Activated T-cell treated with anti-CD3 and anti-CD28 coated beads, Interleukin-2, amount 50 U/mL, for 24 hours (primary cell): ENCODE data around the gene SOBP.

Source experiments
- DNase-seq: peaks from one replicate; pipeline ENCODE4 v3.0.0-alpha.2; 2020
- H3K27ac Mint-ChIP-seq: 2 replicates; pipeline ENCODE4 v1.8.0; 2020; ENCODE audit warnings: mild to moderate bottlenecking, mixed read lengths
- H3K27me3 Mint-ChIP-seq: 2 replicates; pipeline ENCODE4 v1.8.0; 2020; ENCODE audit warnings: mixed read lengths
- H3K36me3 Mint-ChIP-seq: 2 replicates; pipeline ENCODE4 v1.8.0; 2020; ENCODE audit warnings: low read depth, mixed read lengths
- H3K4me1 Mint-ChIP-seq: 2 replicates; pipeline ENCODE4 v1.8.0; 2020; ENCODE audit warnings: low read depth, mixed read lengths
- H3K4me3 Mint-ChIP-seq: 2 replicates; pipeline ENCODE4 v1.8.0; 2020; ENCODE audit warnings: mild to moderate bottlenecking, moderate library complexity, mixed read lengths
- H3K9me3 Mint-ChIP-seq: 2 replicates; pipeline ENCODE4 v1.8.0; 2020; ENCODE audit warnings: mixed read lengths

SOBP gene

GRCh38 chr6:107657373-107657754 is 167.4 kb downstream of the SOBP start:
- H3K36me3 Mint-ChIP-seq, result no peaks in the 10 kb centered on the region
- H3K4me1 Mint-ChIP-seq, result peaks cover 33% of the 10 kb centered on the region
- DNase-seq, result no peak
- no peaks in the 10 kb centered on the region for H3K9me3 Mint-ChIP-seq
- H3K27me3 Mint-ChIP-seq, result no peaks in the 10 kb centered on the region
- H3K27ac Mint-ChIP-seq, result no peak overlapping the region
- H3K4me3 Mint-ChIP-seq, result peak overlapping the region; percentile 53

- Mint-ChIP-seq H3K27me3 (no peaks in the 10 kb centered on the region), H3K4me1 (peaks cover 33% of the 10 kb centered on the region), H3K27ac (peak overlapping the region; percentile 54), H3K9me3 (no peaks in the 10 kb centered on the region), H3K4me3 (peak overlapping the region; percentile 53), H3K36me3 (no peaks in the 10 kb centered on the region)
- DNase-seq, result peak; percentile 57
Observed at GRCh38 chr6:107657755-107658461, 168.0 kb downstream of the SOBP start.

GRCh38 chr6:107658920-107659865 is 169.3 kb downstream of the SOBP start:
- DNase-seq, result no peak
- H3K36me3 Mint-ChIP-seq, result no peaks in the 10 kb centered on the region

GRCh38 chr6:107660839-107661238 is 170.9 kb downstream of the SOBP start:
- H3K4me1 Mint-ChIP-seq, result peaks cover 33% of the 10 kb centered on the region
- DNase-seq, result no peak
- H3K27me3 Mint-ChIP-seq, result no peaks in the 10 kb centered on the region
- no peak overlapping the region for H3K4me3 Mint-ChIP-seq
- H3K36me3 Mint-ChIP-seq, result no peaks in the 10 kb centered on the region
- H3K9me3 Mint-ChIP-seq, result no peaks in the 10 kb centered on the region
- no peak overlapping the region for H3K27ac Mint-ChIP-seq

More at GRCh38 chr6:107658920-107659865, 169.3 kb downstream of the SOBP start:
- H3K27me3 Mint-ChIP-seq, result no peaks in the 10 kb centered on the region
- H3K4me1 Mint-ChIP-seq, result peaks cover 33% of the 10 kb centered on the region
- no peak overlapping the region for H3K27ac Mint-ChIP-seq
- no peak overlapping the region for H3K4me3 Mint-ChIP-seq
- H3K9me3 Mint-ChIP-seq, result no peaks in the 10 kb centered on the region

- H3K4me3 Mint-ChIP-seq, result no peak overlapping the region
- H3K27ac Mint-ChIP-seq, result no peak overlapping the region
- no peaks in the 10 kb centered on the region for H3K27me3 Mint-ChIP-seq
- no peaks in the 10 kb centered on the region for H3K9me3 Mint-ChIP-seq
- DNase-seq, result no peak
- H3K36me3 Mint-ChIP-seq, result no peaks in the 10 kb centered on the region
- H3K4me1 Mint-ChIP-seq, result peaks cover 31% of the 10 kb centered on the region
Observed at GRCh38 chr6:107661291-107661690, 171.4 kb downstream of the SOBP start.

GRCh38 chr6:107662333-107662732 is 172.4 kb downstream of the SOBP start:
- Mint-ChIP-seq H3K27ac (no peak overlapping the region), H3K36me3 (no peaks in the 10 kb centered on the region), H3K27me3 (no peaks in the 10 kb centered on the region), H3K9me3 (no peaks in the 10 kb centered on the region), H3K4me1 (peaks cover 21% of the 10 kb centered on the region), H3K4me3 (no peak overlapping the region)
- no peak for DNase-seq

- H3K4me1 Mint-ChIP-seq, result peaks cover 11% of the 10 kb centered on the region
- H3K36me3 Mint-ChIP-seq, result no peaks in the 10 kb centered on the region
- DNase-seq, result no peak
- no peak overlapping the region for H3K27ac Mint-ChIP-seq
- H3K4me3 Mint-ChIP-seq, result no peak overlapping the region
- H3K27me3 Mint-ChIP-seq, result no peaks in the 10 kb centered on the region
- no peaks in the 10 kb centered on the region for H3K9me3 Mint-ChIP-seq
Observed at GRCh38 chr6:107663308-107663707, 173.4 kb downstream of the SOBP start.

- H3K9me3 Mint-ChIP-seq, result no peaks in the 10 kb centered on the region
- no peaks in the 10 kb centered on the region for H3K36me3 Mint-ChIP-seq
- no peak overlapping the region for H3K27ac Mint-ChIP-seq
- DNase-seq, result no peak
- H3K4me3 Mint-ChIP-seq, result no peak overlapping the region
- H3K4me1 Mint-ChIP-seq, result peaks cover 13% of the 10 kb centered on the region
- H3K27me3 Mint-ChIP-seq, result no peaks in the 10 kb centered on the region
Observed at GRCh38 chr6:107665382-107665781, 175.5 kb downstream of the SOBP start.

- no peak for DNase-seq
- Mint-ChIP-seq H3K27me3 (no peaks in the 10 kb centered on the region), H3K36me3 (no peaks in the 10 kb centered on the region), H3K4me3 (no peak overlapping the region), H3K9me3 (no peaks in the 10 kb centered on the region), H3K27ac (no peak overlapping the region), H3K4me1 (peaks cover 20% of the 10 kb centered on the region)
Observed at GRCh38 chr6:107666084-107666980, 176.4 kb downstream of the SOBP start.

- Mint-ChIP-seq H3K4me3 (no peak overlapping the region), H3K4me1 (peaks cover 17% of the 10 kb centered on the region), H3K27ac (no peak overlapping the region), H3K9me3 (no peaks in the 10 kb centered on the region), H3K36me3 (no peaks in the 10 kb centered on the region), H3K27me3 (no peaks in the 10 kb centered on the region)
- DNase-seq, result no peak
Observed at GRCh38 chr6:107666981-107667601, 177.2 kb downstream of the SOBP start.

GRCh38 chr6:107667790-107668189 is 177.9 kb downstream of the SOBP start:
- Mint-ChIP-seq H3K27ac (no peak overlapping the region), H3K27me3 (no peaks in the 10 kb centered on the region), H3K36me3 (no peaks in the 10 kb centered on the region), H3K4me3 (no peak overlapping the region), H3K4me1 (peaks cover 17% of the 10 kb centered on the region), H3K9me3 (no peaks in the 10 kb centered on the region)
- DNase-seq, result no peak

GRCh38 chr6:107668743-107669474 is 179.0 kb downstream of the SOBP start:
- H3K4me1 Mint-ChIP-seq, result peaks cover 17% of the 10 kb centered on the region

GRCh38 chr6:107670792-107671199 is 180.9 kb downstream of the SOBP start:
- DNase-seq, result no peak
- Mint-ChIP-seq H3K4me1 (peaks cover 25% of the 10 kb centered on the region), H3K36me3 (no peaks in the 10 kb centered on the region), H3K27ac (no peak overlapping the region), H3K4me3 (no peak overlapping the region), H3K27me3 (no peaks in the 10 kb centered on the region), H3K9me3 (no peaks in the 10 kb centered on the region)

More at GRCh38 chr6:107668743-107669474, 179.0 kb downstream of the SOBP start:
- H3K9me3 Mint-ChIP-seq, result no peaks in the 10 kb centered on the region
- H3K36me3 Mint-ChIP-seq, result no peaks in the 10 kb centered on the region
- peak overlapping the region; percentile 39 for H3K27ac Mint-ChIP-seq
- no peaks in the 10 kb centered on the region for H3K27me3 Mint-ChIP-seq
- no peak overlapping the region for H3K4me3 Mint-ChIP-seq
- DNase-seq, result peak; percentile 51
